ENCODE measurements around the gene FBXO36.

FBXO36 gene

GRCh38 chr2:229914171-229914570, 8.1 kb upstream of the FBXO36 start:
- TF ChIP-seq CSDC2 (CRISPR knock-in tag; IDR thresholded peaks at IDR 0.05) (no peak), SNAI2 (CRISPR knock-in tag; IDR thresholded peaks at IDR 0.05) (no peak), ISL1 (CRISPR knock-in tag; IDR thresholded peaks at IDR 0.05) (no peak), TCF4 (CRISPR knock-in tag; IDR thresholded peaks at IDR 0.05; ENCODE audit: borderline replicate concordance) (no peak), CREB5 (CRISPR knock-in tag; IDR thresholded peaks at IDR 0.05; ENCODE audit: low read depth) (no peak), ZNF565 (CRISPR knock-in tag; conservative IDR thresholded peaks at IDR 0.05; ENCODE audit: low read depth) (no peak), ZC3H10 (CRISPR knock-in tag; IDR thresholded peaks at IDR 0.05) (no peak), BACH2 (CRISPR knock-in tag; IDR thresholded peaks at IDR 0.05; ENCODE audit: borderline replicate concordance) (no peak), ZNF70 (CRISPR knock-in tag; IDR thresholded peaks at IDR 0.05) (no peak), TOX (CRISPR knock-in tag; IDR thresholded peaks at IDR 0.05; ENCODE audit: borderline replicate concordance) (no peak), ZFP30 (CRISPR knock-in tag; IDR thresholded peaks at IDR 0.05) (no peak), ARNTL (CRISPR knock-in tag; IDR thresholded peaks at IDR 0.05; ENCODE audit: borderline replicate concordance, low read depth) (no peak), PPARA (CRISPR knock-in tag; IDR thresholded peaks at IDR 0.05; ENCODE audit: borderline replicate concordance) (no peak)
- TF ChIP-seq, protein P1, sequence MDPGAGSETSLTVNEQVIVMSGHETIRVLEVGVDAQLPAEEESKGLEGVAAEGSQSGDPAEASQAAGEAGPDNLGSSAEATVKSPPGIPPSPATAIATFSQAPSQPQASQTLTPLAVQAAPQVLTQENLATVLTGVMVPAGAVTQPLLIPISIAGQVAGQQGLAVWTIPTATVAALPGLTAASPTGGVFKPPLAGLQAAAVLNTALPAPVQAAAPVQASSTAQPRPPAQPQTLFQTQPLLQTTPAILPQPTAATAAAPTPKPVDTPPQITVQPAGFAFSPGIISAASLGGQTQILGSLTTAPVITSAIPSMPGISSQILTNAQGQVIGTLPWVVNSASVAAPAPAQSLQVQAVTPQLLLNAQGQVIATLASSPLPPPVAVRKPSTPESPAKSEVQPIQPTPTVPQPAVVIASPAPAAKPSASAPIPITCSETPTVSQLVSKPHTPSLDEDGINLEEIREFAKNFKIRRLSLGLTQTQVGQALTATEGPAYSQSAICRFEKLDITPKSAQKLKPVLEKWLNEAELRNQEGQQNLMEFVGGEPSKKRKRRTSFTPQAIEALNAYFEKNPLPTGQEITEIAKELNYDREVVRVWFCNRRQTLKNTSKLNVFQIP (CRISPR knock-in tag; IDR thresholded peaks at IDR 0.05; ENCODE audit: borderline replicate concordance, low read depth): no peak
- TF ChIP-seq, protein P2, sequence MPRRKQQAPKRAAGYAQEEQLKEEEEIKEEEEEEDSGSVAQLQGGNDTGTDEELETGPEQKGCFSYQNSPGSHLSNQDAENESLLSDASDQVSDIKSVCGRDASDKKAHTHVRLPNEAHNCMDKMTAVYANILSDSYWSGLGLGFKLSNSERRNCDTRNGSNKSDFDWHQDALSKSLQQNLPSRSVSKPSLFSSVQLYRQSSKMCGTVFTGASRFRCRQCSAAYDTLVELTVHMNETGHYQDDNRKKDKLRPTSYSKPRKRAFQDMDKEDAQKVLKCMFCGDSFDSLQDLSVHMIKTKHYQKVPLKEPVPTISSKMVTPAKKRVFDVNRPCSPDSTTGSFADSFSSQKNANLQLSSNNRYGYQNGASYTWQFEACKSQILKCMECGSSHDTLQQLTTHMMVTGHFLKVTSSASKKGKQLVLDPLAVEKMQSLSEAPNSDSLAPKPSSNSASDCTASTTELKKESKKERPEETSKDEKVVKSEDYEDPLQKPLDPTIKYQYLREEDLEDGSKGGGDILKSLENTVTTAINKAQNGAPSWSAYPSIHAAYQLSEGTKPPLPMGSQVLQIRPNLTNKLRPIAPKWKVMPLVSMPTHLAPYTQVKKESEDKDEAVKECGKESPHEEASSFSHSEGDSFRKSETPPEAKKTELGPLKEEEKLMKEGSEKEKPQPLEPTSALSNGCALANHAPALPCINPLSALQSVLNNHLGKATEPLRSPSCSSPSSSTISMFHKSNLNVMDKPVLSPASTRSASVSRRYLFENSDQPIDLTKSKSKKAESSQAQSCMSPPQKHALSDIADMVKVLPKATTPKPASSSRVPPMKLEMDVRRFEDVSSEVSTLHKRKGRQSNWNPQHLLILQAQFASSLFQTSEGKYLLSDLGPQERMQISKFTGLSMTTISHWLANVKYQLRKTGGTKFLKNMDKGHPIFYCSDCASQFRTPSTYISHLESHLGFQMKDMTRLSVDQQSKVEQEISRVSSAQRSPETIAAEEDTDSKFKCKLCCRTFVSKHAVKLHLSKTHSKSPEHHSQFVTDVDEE (CRISPR knock-in tag; IDR thresholded peaks at IDR 0.05): no peak
- TF ChIP-seq, protein P3, sequence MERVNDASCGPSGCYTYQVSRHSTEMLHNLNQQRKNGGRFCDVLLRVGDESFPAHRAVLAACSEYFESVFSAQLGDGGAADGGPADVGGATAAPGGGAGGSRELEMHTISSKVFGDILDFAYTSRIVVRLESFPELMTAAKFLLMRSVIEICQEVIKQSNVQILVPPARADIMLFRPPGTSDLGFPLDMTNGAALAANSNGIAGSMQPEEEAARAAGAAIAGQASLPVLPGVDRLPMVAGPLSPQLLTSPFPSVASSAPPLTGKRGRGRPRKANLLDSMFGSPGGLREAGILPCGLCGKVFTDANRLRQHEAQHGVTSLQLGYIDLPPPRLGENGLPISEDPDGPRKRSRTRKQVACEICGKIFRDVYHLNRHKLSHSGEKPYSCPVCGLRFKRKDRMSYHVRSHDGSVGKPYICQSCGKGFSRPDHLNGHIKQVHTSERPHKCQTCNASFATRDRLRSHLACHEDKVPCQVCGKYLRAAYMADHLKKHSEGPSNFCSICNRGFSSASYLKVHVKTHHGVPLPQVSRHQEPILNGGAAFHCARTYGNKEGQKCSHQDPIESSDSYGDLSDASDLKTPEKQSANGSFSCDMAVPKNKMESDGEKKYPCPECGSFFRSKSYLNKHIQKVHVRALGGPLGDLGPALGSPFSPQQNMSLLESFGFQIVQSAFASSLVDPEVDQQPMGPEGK (CRISPR knock-in tag; IDR thresholded peaks at IDR 0.05; ENCODE audit: borderline replicate concordance): no peak

DNA sequence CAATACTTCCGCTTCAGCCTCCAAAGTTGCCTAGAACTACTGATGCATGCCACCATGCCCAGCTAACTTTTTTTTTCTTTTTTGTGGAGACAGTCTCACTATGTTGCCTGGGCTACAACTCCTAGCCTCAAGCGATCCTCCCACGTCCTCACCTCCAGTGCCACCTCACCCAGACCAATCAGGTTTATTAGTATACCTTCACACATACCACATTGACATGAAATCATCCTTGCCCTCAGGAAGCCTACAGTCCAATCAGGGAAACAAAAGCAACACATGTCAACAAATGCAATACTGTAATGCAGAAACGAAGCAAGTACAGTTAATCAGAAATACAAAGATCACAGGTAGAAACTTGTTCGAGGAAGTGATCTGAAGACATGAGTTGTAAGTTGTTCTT, 4.5 kb upstream of the FBXO36 start:
- TF ChIP-seq CREB5 (CRISPR knock-in tag; IDR thresholded peaks at IDR 0.05; ENCODE audit: low read depth): no peak
- TF ChIP-seq CSDC2 (CRISPR knock-in tag; IDR thresholded peaks at IDR 0.05): no peak
- no peak for TF ChIP-seq OSR1 (CRISPR knock-in tag; IDR thresholded peaks at IDR 0.05)
- ATAC-seq: no peak

More at GRCh38 chr2:229914171-229914570, 8.1 kb upstream of the FBXO36 start:
- ATAC-seq: no peak

DNA sequence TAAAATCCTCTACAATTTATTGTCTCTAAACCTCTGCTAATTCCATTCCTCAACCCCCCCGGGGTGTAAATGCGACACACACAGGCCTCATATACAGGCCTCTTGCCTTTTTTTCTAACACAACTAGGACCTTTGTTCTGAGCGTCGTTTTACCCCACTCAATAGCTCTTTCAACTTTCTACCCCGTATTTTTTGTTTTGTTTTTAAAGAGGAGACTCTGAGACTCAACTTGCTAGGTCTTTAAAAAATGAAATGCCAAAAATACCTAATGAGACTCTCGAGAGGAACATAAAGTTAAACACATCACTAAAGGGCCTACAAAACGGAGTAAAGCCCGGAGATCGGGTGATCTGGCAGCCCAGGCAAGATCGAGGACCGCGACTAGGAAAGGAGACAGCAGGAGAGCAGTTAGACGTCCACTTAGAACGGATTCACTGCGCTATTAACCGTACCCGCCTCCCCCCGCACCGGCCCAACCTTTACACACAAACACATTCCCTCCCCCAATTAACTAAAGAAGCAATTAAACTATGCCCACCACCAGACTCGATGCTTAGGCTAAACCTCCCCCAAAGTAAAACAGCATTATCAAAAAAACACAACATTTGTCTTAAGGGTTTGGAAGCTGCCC, 2.2 kb upstream of the FBXO36 start:
- TF ChIP-seq ZFP3 (CRISPR knock-in tag; IDR thresholded peaks at IDR 0.05) (no peak), CREB5 (CRISPR knock-in tag; IDR thresholded peaks at IDR 0.05; ENCODE audit: low read depth) (no peak), BACH2 (CRISPR knock-in tag; IDR thresholded peaks at IDR 0.05; ENCODE audit: borderline replicate concordance) (no peak), CSRNP3 (CRISPR knock-in tag; IDR thresholded peaks at IDR 0.05) (no peak), RARB (CRISPR knock-in tag; IDR thresholded peaks at IDR 0.05) (no peak), ZFP30 (CRISPR knock-in tag; IDR thresholded peaks at IDR 0.05) (no peak), TCF4 (CRISPR knock-in tag; IDR thresholded peaks at IDR 0.05; ENCODE audit: borderline replicate concordance) (no peak), ZC3H10 (CRISPR knock-in tag; IDR thresholded peaks at IDR 0.05) (no peak), OSR1 (CRISPR knock-in tag; IDR thresholded peaks at IDR 0.05) (no peak), CSDC2 (CRISPR knock-in tag; IDR thresholded peaks at IDR 0.05) (no peak)
- TF ChIP-seq, protein P3 (CRISPR knock-in tag; IDR thresholded peaks at IDR 0.05; ENCODE audit: borderline replicate concordance): no peak
- no peak for ATAC-seq

Measured in SK-N-SH treated with all-trans-retinoic acid at 6 μM for 48 hours (cell line).